ENCODE data around the gene COA7. TPM values are rescaled to one million over a fixed set of nuclear protein-coding genes. Genes with fewer than 3 reads are reported as not detected.

The COA7 gene
- total and polyA plus RNA-seq, 2 of the 8 experiments (the other 6 are each of a cell fraction or from before 2014, with no cell fraction given) = 23.2 to 61.8 TPM

DNA sequence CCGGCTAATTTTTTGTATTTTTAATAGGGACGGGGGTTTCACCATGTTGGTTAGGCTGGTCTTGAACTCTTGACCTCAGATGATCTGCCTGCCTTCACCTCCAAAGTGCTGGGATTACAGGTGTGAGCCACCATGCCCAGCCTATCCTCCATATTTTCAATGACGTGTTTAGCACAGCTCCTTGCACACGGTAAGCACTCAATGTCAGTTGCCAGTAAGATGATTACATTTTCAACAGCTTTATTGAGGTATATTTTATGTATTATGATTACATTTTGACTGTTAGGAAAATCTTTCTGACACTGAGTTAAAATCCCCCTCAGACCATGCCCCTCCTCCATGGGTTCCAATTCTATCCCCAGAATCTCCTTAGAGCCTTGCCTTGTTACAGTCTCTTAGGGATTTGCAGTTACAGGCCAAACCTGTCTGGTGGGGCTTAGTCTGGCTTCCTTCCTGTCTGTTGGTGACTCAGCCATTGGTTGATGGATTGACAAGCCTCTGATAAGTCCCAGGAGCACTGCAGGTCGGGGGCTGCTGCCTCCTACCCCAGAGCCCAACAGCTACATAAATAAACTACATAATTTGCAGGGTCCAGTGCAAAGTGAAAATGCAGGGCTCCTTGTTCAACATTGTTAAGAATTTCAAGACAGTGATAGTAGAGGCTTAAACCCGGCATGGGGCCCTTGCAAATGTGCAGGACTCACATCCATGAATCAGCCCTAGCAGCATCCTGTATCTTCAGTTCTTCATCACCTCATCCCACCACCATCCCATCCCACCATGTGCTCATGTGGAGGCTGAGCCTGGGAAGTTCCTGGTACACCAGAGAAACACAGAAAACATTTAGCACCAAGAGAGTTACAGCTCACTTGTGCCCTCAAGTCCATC is 23.4 kb downstream of the COA7 start:
- Histone ChIP-seq H2BK120ac (replicated peaks; ENCODE audit: low read depth, low read length) (no peak overlapping the region), H2BK12ac (ENCODE audit: low read depth, low read length) (no peak overlapping the region; the same call in 1 of the 2 replicates), H4K20me1 (replicated peaks in 1 of 2; ENCODE audit: control insufficient read depth in 1 of 2, insufficient read depth in 2 of 2, low read length in 2 of 2) (no peaks in the 10 kb centered on the region), H2AK5ac (ENCODE audit: low read depth, low read length) (no peak overlapping the region), H3K9ac (replicated peaks in 1 of 4; ENCODE audit: extremely low read depth in 1 of 4, low read depth in 3 of 4, low read length in 3 of 4) (no peak overlapping the region), H3K27me3 (replicated peaks in 1 of 4; ENCODE audit: control insufficient read depth in 3 of 4, extremely low read depth in 1 of 4, insufficient read depth in 3 of 4, low read length in 3 of 4) (no peaks in the 10 kb centered on the region), H3K4me3 (ENCODE audit: extremely low read depth in 1 of 4, insufficient read depth in 2 of 4, low read depth in 3 of 4, low read length in 4 of 4) (no peak overlapping the region), H3K27ac (ENCODE audit: low read depth, low read length) (no peak overlapping the region), H4K8ac (ENCODE audit: extremely low read depth, insufficient read depth, low read length) (no peak overlapping the region), H3K23ac (ENCODE audit: insufficient read length) (no peak overlapping the region), H2BK5ac (ENCODE audit: low read depth, low read length) (no peak overlapping the region), H3K14ac (ENCODE audit: insufficient read length) (no peak overlapping the region), H3K79me2 (ENCODE audit: control insufficient read depth in 1 of 2, insufficient read depth in 2 of 2, low read length in 2 of 2) (no peaks in the 10 kb centered on the region), H2BK15ac (ENCODE audit: low read length) (no peak overlapping the region), H2BK20ac (ENCODE audit: low read length) (no peak overlapping the region), H3K4ac (replicated peaks; ENCODE audit: insufficient read length, low read depth, low read length) (no peak overlapping the region), H3K56ac (replicated peaks; ENCODE audit: insufficient read length, low read depth, low read length) (no peak overlapping the region), H3K4me1 (replicated peaks in 1 of 4; ENCODE audit: control insufficient read depth in 3 of 4, insufficient read depth in 4 of 4, low read length in 3 of 4) (peaks cover 0 to 7% (median 2%) of the 10 kb centered on the region in 4 experiments; a peak in 3 of 7 replicates), H2AFZ (ENCODE audit: low read length) (no peak overlapping the region), H3K79me1 (ENCODE audit: low read depth, low read length) (no peaks in the 10 kb centered on the region), H3K4me2 (ENCODE audit: insufficient read depth in 1 of 2, low read depth in 2 of 2, low read length in 2 of 2) (no peak overlapping the region), H3K36me3 (ENCODE audit: control insufficient read depth in 2 of 4, insufficient read depth in 4 of 4, low read length in 3 of 4) (no peaks in the 10 kb centered on the region), H3K23me2 (ENCODE audit: low read depth, low read length) (no peaks in the 10 kb centered on the region), H3K18ac (ENCODE audit: extremely low read depth, low read length) (no peak overlapping the region), H4K5ac (ENCODE audit: insufficient read length, low read depth, low read length) (no peak overlapping the region), H3K9me3 (ENCODE audit: insufficient read depth in 2 of 2, low read depth in 1 of 2, low read length in 1 of 2) (no peaks in the 10 kb centered on the region), H4K91ac (replicated peaks; ENCODE audit: insufficient read length, low read length) (no peak overlapping the region)
- WGBS, 2 experiments (ENCODE audit: extremely low coverage in 1 of 2, insufficient coverage in 1 of 2, insufficient read length in 1 of 2, insufficient replicate concordance in 2 of 2, low coverage in 1 of 2, low lambda C conversion rate in 2 of 2, missing lambda C conversion rate in 1 of 2) = 90% methylated on average over 6 of the region's 6 CpGs; no CpG with 5 or more reads in 1 of the 2 experiments
- DNase-seq (ENCODE audit: low read depth in 1 of 2, low spot score in 2 of 2) (no peak), FAIRE-seq (peak; percentile 13)
- POLR2A ChIA-PET (ENCODE audit: partially characterized antibody) = interaction anchor here (0.6 to 0.9 kb wide), 3 partner anchors 12 to 270 kb away, joined by 3 read pairs; partner anchors contain the start of genes GPX7, ORC1 and PRPF38A
- CTCF ChIA-PET (ENCODE audit: partially characterized antibody) = interaction anchor here (0.5 to 1.2 kb wide), 2 partner anchors 13 to 216 kb away, joined by 3 read pairs; no protein-coding TSS in a partner anchor
- TF ChIP-seq, protein P1, sequence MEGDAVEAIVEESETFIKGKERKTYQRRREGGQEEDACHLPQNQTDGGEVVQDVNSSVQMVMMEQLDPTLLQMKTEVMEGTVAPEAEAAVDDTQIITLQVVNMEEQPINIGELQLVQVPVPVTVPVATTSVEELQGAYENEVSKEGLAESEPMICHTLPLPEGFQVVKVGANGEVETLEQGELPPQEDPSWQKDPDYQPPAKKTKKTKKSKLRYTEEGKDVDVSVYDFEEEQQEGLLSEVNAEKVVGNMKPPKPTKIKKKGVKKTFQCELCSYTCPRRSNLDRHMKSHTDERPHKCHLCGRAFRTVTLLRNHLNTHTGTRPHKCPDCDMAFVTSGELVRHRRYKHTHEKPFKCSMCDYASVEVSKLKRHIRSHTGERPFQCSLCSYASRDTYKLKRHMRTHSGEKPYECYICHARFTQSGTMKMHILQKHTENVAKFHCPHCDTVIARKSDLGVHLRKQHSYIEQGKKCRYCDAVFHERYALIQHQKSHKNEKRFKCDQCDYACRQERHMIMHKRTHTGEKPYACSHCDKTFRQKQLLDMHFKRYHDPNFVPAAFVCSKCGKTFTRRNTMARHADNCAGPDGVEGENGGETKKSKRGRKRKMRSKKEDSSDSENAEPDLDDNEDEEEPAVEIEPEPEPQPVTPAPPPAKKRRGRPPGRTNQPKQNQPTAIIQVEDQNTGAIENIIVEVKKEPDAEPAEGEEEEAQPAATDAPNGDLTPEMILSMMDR (IDR thresholded peaks at IDR 0.05; ENCODE audit: control extremely low read depth in 1 of 3, insufficient read depth in 1 of 3, low read depth in 1 of 3, low read length in 3 of 3) = no peak
- no peak for TF ChIP-seq SIRT6 (IDR thresholded peaks at IDR 0.05; ENCODE audit: low read length)
- TF ChIP-seq, protein P2, sequence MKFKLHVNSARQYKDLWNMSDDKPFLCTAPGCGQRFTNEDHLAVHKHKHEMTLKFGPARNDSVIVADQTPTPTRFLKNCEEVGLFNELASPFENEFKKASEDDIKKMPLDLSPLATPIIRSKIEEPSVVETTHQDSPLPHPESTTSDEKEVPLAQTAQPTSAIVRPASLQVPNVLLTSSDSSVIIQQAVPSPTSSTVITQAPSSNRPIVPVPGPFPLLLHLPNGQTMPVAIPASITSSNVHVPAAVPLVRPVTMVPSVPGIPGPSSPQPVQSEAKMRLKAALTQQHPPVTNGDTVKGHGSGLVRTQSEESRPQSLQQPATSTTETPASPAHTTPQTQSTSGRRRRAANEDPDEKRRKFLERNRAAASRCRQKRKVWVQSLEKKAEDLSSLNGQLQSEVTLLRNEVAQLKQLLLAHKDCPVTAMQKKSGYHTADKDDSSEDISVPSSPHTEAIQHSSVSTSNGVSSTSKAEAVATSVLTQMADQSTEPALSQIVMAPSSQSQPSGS (IDR thresholded peaks at IDR 0.05; ENCODE audit: low read length) = no peak
- no peak for TF ChIP-seq SP2 (IDR thresholded peaks at IDR 0.05; ENCODE audit: low read length)
- TF ChIP-seq YY1 (IDR thresholded peaks at IDR 0.05; ENCODE audit: low read depth, low read length) = no peak
- no peak for TF ChIP-seq MAFK (IDR thresholded peaks at IDR 0.05; ENCODE audit: low read depth, low read length)
- no peak for TF ChIP-seq TEAD4 (IDR thresholded peaks at IDR 0.05; ENCODE audit: low read depth, low read length)
- TF ChIP-seq POLR2A (IDR thresholded peaks at IDR 0.05; ENCODE audit: control extremely low read depth in 1 of 2, low read depth in 2 of 2, low read length in 2 of 2) = no peak
- no peak for TF ChIP-seq TAF1 (IDR thresholded peaks at IDR 0.05; ENCODE audit: low read depth, low read length)
